Neural cell (in vitro differentiated cells): ENCODE measurements around the gene NRSN1. TPM values are rescaled to one million over a fixed set of nuclear protein-coding genes. Genes with fewer than 3 reads are reported as not detected.

Experiments
- H2AFZ ChIP-seq: fragments of 200-600, 300-800 bp; sonication (generic), shearing (Covaris generic); 2 replicates; pipeline ENCODE4 v1.6.0; 2014; ENCODE audit warnings: low read depth, mild to moderate bottlenecking, antibody characterized with exemption, low read length, moderate library complexity
- H3F3A ChIP-seq: fragments of 200-600 bp; shearing (Covaris generic); 2 replicates; pipeline ENCODE4 v1.6.1; 2016; ENCODE audit warnings: mild to moderate bottlenecking, moderate library complexity, mixed read lengths, antibody characterized with exemption, low read length; ENCODE audit not compliant: insufficient read depth, poor library complexity, severe bottlenecking
- H3K27ac ChIP-seq: fragments of 200-600, 300-800 bp; sonication (generic), shearing (Covaris generic); 2 replicates; pipeline ENCODE4 v1.5.1; 2014; ENCODE audit warnings: mild to moderate bottlenecking, low read length, moderate library complexity
- H3K27me3 ChIP-seq: fragments of 300-800, 200-600 bp; sonication (generic), shearing (Covaris generic); 2 replicates; pipeline ENCODE4 v1.6.0; 2014; ENCODE audit warnings: mild to moderate bottlenecking, low read depth, low read length, moderate library complexity; ENCODE audit not compliant: insufficient read depth
- H3K36me3 ChIP-seq: fragments of 300-800, 200-600 bp; sonication (generic), shearing (Covaris generic); 2 replicates; pipeline ENCODE4 v1.5.1; 2014; ENCODE audit warnings: mild to moderate bottlenecking, antibody characterized with exemption, low read length, moderate library complexity; ENCODE audit not compliant: insufficient read depth
- H3K4me2 ChIP-seq: fragments of 300-800, 200-600 bp; sonication (generic), shearing (Covaris generic); 2 replicates; pipeline ENCODE4 v1.6.0; 2014; ENCODE audit warnings: mild to moderate bottlenecking, low read length
- H3K4me3 ChIP-seq: fragments of 300-800, 200-600 bp; sonication (generic), shearing (Covaris generic); 2 replicates; pipeline ENCODE4 v1.5.1; 2014; ENCODE audit warnings: mild to moderate bottlenecking, low read length, moderate library complexity
- H3K79me2 ChIP-seq: fragments of 200-600 bp; shearing (Covaris generic); replicated peaks from 2 replicates; pipeline ENCODE4 v1.6.0; 2014; ENCODE audit warnings: mild to moderate bottlenecking, low read length, moderate library complexity; ENCODE audit not compliant: insufficient read depth
- H3K9ac ChIP-seq: fragments of 300-800, 200-600 bp; sonication (generic), shearing (Covaris generic); 2 replicates; pipeline ENCODE4 v1.6.1; 2016; ENCODE audit warnings: mild to moderate bottlenecking, low read length, mixed read lengths
- H3K9me2 ChIP-seq: fragments of 200-600 bp; shearing (Covaris generic); 2 replicates; pipeline ENCODE4 v1.6.1; 2016; ENCODE audit warnings: mild to moderate bottlenecking, low read length, mixed read lengths; ENCODE audit not compliant: insufficient read depth
- H3K9me3 ChIP-seq: fragments of 200-600, 300-800 bp; sonication (generic), shearing (Covaris generic); 2 replicates; pipeline ENCODE4 v1.6.1; 2016; ENCODE audit warnings: mild to moderate bottlenecking, mixed run types, low read length, moderate library complexity, mixed read lengths
- H4K20me1 ChIP-seq: fragments of 200-600 bp; shearing (Covaris generic); 2 replicates; pipeline ENCODE4 v1.6.1; 2016; ENCODE audit warnings: mild to moderate bottlenecking, mixed run types; ENCODE audit not compliant: insufficient read depth
- CTCF ChIP-seq: fragments of 450-650 bp; IDR thresholded peaks from 2 replicates; pipeline ENCODE4 v1.5.1; 2014; ENCODE audit warnings: antibody characterized with exemption, mild to moderate bottlenecking, moderate library complexity; ENCODE audit not compliant: poor library complexity, severe bottlenecking
- EP300 ChIP-seq: fragments of 450-650 bp; conservative IDR thresholded peaks from 2 replicates; pipeline ENCODE4 v1.6.1; 2014; ENCODE audit warnings: antibody characterized with exemption, mild to moderate bottlenecking, moderate library complexity; ENCODE audit not compliant: poor library complexity, severe bottlenecking
- EZH2 ChIP-seq: fragments of 200-600, 300-800 bp; shearing (Covaris generic), sonication (generic); IDR thresholded peaks from 2 replicates; pipeline ENCODE4 v1.6.1; 2014; ENCODE audit warnings: antibody characterized with exemption, low read length, borderline replicate concordance, mild to moderate bottlenecking; ENCODE audit not compliant: insufficient read depth, poor library complexity, severe bottlenecking
- MXI1 ChIP-seq: fragments of 450-650 bp; conservative IDR thresholded peaks from 2 replicates; pipeline ENCODE4 v1.6.1; 2014; ENCODE audit warnings: antibody characterized with exemption, mild to moderate bottlenecking; ENCODE audit not compliant: poor library complexity, severe bottlenecking
- POLR2AphosphoS5 ChIP-seq: IDR thresholded peaks from 2 replicates; pipeline ENCODE4 v1.6.1; 2012
- RAD21 ChIP-seq: fragments of 450-650 bp; conservative IDR thresholded peaks from 2 replicates; pipeline ENCODE4 v1.6.1; 2014; ENCODE audit warnings: antibody characterized with exemption, mild to moderate bottlenecking, moderate library complexity
- REST ChIP-seq: IDR thresholded peaks from 2 replicates; pipeline ENCODE4 v1.6.1; 2012; ENCODE audit warnings: borderline replicate concordance
- SMC3 ChIP-seq: fragments of 450-650 bp; conservative IDR thresholded peaks from 2 replicates; pipeline ENCODE4 v1.6.1; 2014; ENCODE audit warnings: antibody characterized with exemption, mild to moderate bottlenecking, moderate library complexity; ENCODE audit not compliant: poor library complexity
- TAF1 ChIP-seq: IDR thresholded peaks from 2 replicates; pipeline ENCODE4 v1.6.1; 2012; ENCODE audit warnings: low read depth
- polyA plus RNA-seq: library from polyadenylated mRNA; depleted of rRNA; stranded (reverse); fragments of >200 nt; gene quantifications from 2 replicates; pipeline ENCODE4 v1.2.3, GENCODE V29; 2014

The NRSN1 gene
- polyA plus RNA-seq, 1 donor from 2014 or later, result 23.1 TPM

- no peak overlapping the region for H3K4me3 ChIP-seq
- no peaks in the 10 kb centered on the region for H3K79me2 ChIP-seq
- H3K9me2 ChIP-seq, result no peaks in the 10 kb centered on the region
- H3K27me3 ChIP-seq, result no peaks in the 10 kb centered on the region
- no peaks in the 10 kb centered on the region for H3K9me3 ChIP-seq
- no peak overlapping the region for H3K4me2 ChIP-seq
- H3F3A ChIP-seq, result peaks cover 1% of the 10 kb centered on the region
- no peak overlapping the region for H2AFZ ChIP-seq
- no peak overlapping the region for H3K27ac ChIP-seq
- H3K36me3 ChIP-seq, result no peaks in the 10 kb centered on the region
- H3K9ac ChIP-seq, result no peak overlapping the region
- TF ChIP-seq REST (no peak), SMC3 (no peak), RAD21 (no peak), EP300 (no peak), CTCF (no peak), POLR2AphosphoS5 (no peak), EZH2 (no peak), MXI1 (no peak), TAF1 (no peak)
- H4K20me1 ChIP-seq, result no peaks in the 10 kb centered on the region
These were observed 15.6 kb upstream of the NRSN1 start for GRCh38 chr6:24110417-24110816.

- no peak overlapping the region for H3K4me3 ChIP-seq
- no peaks in the 10 kb centered on the region for H3K9me3 ChIP-seq
- no peaks in the 10 kb centered on the region for H4K20me1 ChIP-seq
- H3K4me2 ChIP-seq, result no peak overlapping the region
- H3K9me2 ChIP-seq, result no peaks in the 10 kb centered on the region
- no peaks in the 10 kb centered on the region for H3K79me2 ChIP-seq
- H3K27me3 ChIP-seq, result no peaks in the 10 kb centered on the region
- no peaks in the 10 kb centered on the region for H3F3A ChIP-seq
- TF ChIP-seq MXI1, result no peak
- no peak for TF ChIP-seq RAD21
- TF ChIP-seq POLR2AphosphoS5, result no peak
- no peak for TF ChIP-seq EP300
- TF ChIP-seq TAF1, result no peak
- no peak for TF ChIP-seq EZH2
- TF ChIP-seq CTCF, result no peak
- TF ChIP-seq REST, result no peak
- TF ChIP-seq SMC3, result no peak
- no peak overlapping the region for H3K27ac ChIP-seq
- no peak overlapping the region for H3K9ac ChIP-seq
- no peak overlapping the region for H2AFZ ChIP-seq
- no peaks in the 10 kb centered on the region for H3K36me3 ChIP-seq
These were observed 12.1 kb upstream of the NRSN1 start for GRCh38 chr6:24113891-24114290.
